Measurements from ENCODE around the gene BCR.

Gene BCR

DNA sequence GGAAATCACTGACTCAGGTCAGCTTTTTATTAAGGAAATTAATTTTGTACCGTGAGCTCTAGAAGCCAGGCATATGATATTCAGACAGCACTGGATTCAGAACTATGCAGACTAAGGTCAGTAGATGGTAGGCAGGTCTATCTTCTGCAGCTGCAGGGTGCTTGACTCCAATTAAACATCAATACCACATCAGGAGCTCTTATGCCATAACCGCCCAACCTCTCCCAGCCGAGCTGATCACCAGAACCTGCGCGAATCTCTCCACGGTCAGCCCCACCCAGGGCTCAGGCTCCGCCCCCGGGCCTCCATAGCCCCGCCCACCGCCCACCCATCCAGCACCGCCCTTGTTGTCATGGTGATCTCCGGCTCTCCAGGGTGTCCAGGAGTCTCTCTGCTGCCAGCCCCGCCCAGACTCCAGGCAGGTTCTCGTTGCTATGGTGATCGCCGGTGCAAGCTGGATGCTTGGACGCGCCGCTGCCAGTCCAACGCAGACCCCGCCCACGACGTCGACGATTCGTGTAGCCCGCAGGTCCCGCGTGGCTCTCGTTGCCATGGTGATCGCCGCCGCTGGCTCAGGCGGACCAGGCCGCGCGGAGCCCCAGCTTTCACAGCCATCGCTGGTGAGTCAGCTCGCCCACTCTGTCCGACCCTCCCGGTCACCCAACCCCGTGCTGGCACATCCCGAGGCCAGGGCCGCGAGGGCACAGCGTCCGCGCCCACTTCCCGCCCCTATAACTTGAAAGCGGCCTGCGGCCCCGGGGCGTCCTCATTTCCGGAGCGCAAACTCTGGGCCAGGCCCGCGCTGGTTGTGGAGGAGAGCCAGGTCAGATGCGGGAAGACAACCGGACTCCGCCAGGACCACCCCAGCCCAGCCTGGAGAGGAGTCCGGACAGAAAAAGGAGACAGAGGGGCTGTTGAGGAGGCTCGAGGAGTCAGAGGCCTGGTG lies 35.1 kb upstream of the BCR start, which contains the start of gene RAB36:
TSS of gene RAB36 (plus strand) at position 546 of the 946 bp plus-strand sequence. CDS start 1,140 bp downstream, outside the sequence.
- peak; percentile 84 for DNase-seq (ENCODE audit: low spot score)
- TF ChIP-seq, protein P1, sequence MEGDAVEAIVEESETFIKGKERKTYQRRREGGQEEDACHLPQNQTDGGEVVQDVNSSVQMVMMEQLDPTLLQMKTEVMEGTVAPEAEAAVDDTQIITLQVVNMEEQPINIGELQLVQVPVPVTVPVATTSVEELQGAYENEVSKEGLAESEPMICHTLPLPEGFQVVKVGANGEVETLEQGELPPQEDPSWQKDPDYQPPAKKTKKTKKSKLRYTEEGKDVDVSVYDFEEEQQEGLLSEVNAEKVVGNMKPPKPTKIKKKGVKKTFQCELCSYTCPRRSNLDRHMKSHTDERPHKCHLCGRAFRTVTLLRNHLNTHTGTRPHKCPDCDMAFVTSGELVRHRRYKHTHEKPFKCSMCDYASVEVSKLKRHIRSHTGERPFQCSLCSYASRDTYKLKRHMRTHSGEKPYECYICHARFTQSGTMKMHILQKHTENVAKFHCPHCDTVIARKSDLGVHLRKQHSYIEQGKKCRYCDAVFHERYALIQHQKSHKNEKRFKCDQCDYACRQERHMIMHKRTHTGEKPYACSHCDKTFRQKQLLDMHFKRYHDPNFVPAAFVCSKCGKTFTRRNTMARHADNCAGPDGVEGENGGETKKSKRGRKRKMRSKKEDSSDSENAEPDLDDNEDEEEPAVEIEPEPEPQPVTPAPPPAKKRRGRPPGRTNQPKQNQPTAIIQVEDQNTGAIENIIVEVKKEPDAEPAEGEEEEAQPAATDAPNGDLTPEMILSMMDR (IDR thresholded peaks at IDR 0.05; ENCODE audit: extremely low read depth, missing control alignments) = no peak

DNA sequence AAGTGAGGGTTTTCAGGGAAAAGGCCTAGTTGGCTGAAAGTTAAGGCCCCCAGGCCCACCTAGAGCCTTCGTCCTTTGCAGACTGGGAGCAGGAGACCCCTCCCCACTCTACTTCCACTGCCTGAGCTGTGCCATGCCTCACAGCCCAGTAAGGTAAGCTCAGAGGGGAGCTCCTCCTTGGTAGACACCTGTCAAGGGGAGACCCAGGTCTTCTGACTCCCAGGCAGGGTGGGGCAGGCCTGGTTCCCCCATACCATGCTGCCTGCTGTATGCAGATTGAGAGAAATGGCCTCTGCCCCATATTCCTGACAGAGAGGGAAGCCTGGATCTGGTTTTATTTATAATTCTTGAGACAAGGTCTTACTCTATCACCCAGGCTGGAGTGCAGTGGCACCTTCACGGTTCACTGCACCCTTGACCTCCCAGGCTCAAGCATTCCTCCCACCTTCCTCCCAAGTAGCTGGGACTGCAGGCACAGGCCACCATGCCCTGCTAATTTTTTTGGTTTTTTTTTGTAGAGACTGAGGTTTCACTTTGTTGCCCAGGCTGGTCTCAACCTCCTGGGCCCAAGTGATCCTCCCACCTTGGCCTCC lies 34.3 kb upstream of the BCR start:
- DNase-seq (ENCODE audit: low spot score) = no peak
- TF ChIP-seq, protein P1 (IDR thresholded peaks at IDR 0.05; ENCODE audit: extremely low read depth, missing control alignments) = no peak

DNA sequence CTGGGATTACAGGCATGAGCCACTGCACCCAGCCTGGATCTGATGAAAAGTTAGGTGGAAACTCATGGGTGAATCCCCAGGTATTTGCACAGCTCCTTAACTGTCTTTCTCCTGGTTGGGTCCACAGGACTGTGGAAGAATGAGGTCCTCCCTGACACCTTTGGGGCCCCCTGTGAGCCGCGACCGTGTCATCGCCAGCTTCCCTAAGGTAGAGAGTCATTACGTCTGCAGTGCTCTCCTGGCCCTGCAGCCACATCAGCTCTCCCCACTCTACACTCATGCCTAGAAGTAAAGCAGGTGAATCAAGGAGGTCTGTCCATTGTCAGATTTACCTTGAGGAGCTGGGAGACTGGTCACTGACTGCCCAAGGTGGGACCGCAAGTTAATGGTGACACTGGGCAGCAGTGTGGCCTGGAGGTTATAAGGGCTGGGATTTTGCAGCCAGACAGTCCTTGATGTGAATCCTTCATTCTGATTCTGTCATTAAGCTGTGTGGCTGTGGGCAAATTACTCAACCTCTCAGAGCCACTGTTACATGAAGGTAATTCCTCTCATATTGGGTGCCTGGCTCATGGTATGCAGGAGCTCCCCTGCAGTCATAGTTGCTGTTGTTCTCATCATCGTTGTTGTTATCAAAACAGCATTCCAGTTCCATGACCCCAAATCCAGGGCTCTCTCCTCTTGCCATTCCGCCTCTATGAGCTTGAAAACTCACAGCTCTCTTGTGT lies 33.7 kb upstream of the BCR start:
- TF ChIP-seq, protein P1 (IDR thresholded peaks at IDR 0.05; ENCODE audit: extremely low read depth, missing control alignments) = no peak
- no peak for DNase-seq (ENCODE audit: low spot score)

DNA sequence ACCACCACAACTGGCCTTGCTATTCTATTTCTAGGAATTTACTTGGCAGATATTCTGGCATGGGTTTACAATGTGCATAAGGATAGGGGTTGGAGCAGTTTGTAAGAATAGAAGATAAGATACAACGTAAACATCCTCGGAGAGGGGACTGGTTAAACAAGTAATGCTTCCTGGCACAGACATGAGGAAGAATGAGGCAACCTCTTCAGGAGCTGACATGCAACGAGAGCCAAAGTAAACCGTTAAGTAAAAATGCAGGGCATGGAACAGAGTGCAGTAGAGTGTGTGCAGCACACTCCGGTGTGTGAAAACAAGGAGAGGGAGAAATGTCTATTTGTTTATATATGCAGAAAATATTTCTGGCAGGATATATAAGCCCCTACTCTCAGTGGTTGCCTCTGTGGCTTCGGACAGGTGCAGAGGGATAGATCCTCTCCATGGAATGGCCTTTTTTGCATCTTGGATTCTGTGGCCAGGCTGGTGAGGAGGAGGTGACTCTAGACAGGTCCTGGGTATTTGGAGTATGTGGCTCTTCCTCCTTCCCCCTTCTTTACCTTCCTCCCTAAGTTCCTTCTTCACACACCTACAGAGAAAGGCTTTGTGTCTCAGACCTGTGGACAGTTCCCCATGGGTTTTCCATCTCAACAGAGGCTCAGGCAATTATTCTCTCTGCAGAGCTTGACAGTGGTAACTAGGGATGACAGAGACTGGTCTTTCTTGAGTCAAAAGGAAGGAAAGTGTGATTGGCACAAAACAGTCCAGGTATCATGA lies 32.5 kb upstream of the BCR start:
- no peak for DNase-seq (ENCODE audit: low spot score)
- TF ChIP-seq, protein P1 (IDR thresholded peaks at IDR 0.05; ENCODE audit: extremely low read depth, missing control alignments) = no peak

DNA sequence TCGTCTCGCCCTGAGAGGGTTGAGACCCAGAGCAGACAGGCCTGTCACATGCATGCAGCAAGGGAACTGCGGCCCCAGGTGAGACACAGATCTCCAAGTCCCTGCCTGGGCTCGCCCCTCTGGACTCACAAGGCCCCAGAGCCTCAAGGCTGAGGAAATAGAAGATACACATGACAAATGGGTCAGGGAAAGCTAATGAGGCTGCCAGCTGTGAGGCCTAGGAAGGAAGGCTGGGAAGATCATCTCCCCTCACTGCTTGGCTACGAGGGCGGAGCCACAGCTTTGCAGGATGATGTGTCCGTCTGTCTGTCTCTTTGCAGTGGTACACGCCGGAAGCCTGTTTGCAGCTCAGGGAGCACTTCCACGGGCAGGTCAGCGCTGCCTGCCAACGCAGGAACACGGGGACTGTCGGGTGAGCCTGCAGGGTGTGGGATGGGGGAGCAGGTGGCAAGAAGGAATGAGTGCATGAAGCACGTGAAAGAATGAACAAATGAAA lies 30.5 kb upstream of the BCR start:
- TF ChIP-seq, protein P1 (IDR thresholded peaks at IDR 0.05; ENCODE audit: extremely low read depth, missing control alignments) = no peak
- no peak for DNase-seq (ENCODE audit: low spot score)

DNA sequence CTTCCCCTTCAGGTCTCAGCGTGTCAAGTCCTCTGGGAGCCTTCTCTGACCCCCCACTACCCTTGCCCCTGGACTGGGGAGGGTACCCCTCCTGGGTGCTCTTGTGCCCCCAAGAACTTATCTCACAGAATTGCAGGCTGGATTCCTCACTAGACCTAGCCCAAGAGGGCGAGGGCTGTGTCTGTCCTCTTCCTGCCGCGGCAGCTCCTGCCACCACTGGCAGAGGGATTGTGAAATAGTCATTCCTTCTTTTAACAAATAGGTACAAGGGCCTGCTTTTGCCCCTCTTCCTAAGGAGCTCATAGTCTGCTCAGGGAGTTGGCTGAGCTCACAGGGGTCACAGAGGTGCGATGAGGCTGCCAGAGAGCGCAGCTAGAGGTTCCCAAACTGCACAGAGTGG lies 29.5 kb upstream of the BCR start:
- TF ChIP-seq, protein P1 (IDR thresholded peaks at IDR 0.05; ENCODE audit: extremely low read depth, missing control alignments) = no peak
- DNase-seq (ENCODE audit: low spot score) = no peak

All from GM20000 (cell line).